ENCODE measurements around the gene ADAMTS3. TPM values are rescaled to one million over a fixed set of nuclear protein-coding genes. Genes with fewer than 3 reads are reported as not detected.

ADAMTS3 gene
- polyA plus RNA-seq, 1 donor from 2014 or later: 0.20 TPM

DNA sequence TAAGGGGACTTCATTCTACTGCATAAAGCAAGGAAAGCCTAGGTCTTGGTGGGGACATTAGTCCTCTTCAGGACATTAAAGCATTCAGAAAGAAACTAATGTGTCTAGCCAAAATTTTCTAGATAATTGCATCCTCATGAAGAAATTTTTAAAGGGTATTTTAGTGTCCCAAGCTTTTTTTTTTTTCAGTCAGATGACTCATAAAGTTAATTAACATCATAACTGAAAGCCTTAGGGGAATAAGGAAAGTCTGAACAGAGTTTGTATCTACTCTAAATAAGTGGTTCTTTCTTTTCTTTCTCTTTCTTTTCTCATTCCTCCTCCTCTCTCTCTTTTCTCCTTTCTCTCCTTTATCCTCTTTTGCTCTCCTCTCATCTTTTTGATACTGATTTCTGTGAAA, 202.4 kb downstream of the ADAMTS3 start:
- Histone ChIP-seq H3K36me3 (ENCODE audit: insufficient read depth, low read length) (no peaks in the 10 kb centered on the region), H3K79me2 (replicated peaks; ENCODE audit: insufficient read depth, low read length) (no peaks in the 10 kb centered on the region), H4K20me1 (ENCODE audit: insufficient read depth) (no peaks in the 10 kb centered on the region), H3F3A (ENCODE audit: insufficient read depth, low read length, poor library complexity, severe bottlenecking) (no peaks in the 10 kb centered on the region), H3K9ac (ENCODE audit: low read length) (no peak overlapping the region), H3K9me2 (ENCODE audit: insufficient read depth, low read length) (no peaks in the 10 kb centered on the region), H3K27ac (ENCODE audit: low read length) (no peak overlapping the region), H3K4me3 (ENCODE audit: low read length) (no peak overlapping the region), H3K27me3 (ENCODE audit: insufficient read depth, low read depth, low read length) (no peaks in the 10 kb centered on the region), H3K9me3 (ENCODE audit: low read length) (no peaks in the 10 kb centered on the region), H2AFZ (ENCODE audit: low read depth, low read length) (no peak overlapping the region), H3K4me2 (ENCODE audit: low read length) (no peak overlapping the region)
- TF ChIP-seq TAF1 (IDR thresholded peaks at IDR 0.05; ENCODE audit: low read depth) (no peak), POLR2AphosphoS5 (IDR thresholded peaks at IDR 0.05) (no peak), REST (IDR thresholded peaks at IDR 0.05; ENCODE audit: borderline replicate concordance) (no peak), CTCF (IDR thresholded peaks at IDR 0.05; ENCODE audit: poor library complexity, severe bottlenecking) (no peak), MXI1 (conservative IDR thresholded peaks at IDR 0.05; ENCODE audit: poor library complexity, severe bottlenecking) (no peak), SMC3 (conservative IDR thresholded peaks at IDR 0.05; ENCODE audit: poor library complexity) (no peak), RAD21 (conservative IDR thresholded peaks at IDR 0.05) (no peak), EP300 (conservative IDR thresholded peaks at IDR 0.05; ENCODE audit: poor library complexity, severe bottlenecking) (no peak), EZH2 (IDR thresholded peaks at IDR 0.05; ENCODE audit: borderline replicate concordance, insufficient read depth, low read length, poor library complexity, severe bottlenecking) (no peak)

DNA sequence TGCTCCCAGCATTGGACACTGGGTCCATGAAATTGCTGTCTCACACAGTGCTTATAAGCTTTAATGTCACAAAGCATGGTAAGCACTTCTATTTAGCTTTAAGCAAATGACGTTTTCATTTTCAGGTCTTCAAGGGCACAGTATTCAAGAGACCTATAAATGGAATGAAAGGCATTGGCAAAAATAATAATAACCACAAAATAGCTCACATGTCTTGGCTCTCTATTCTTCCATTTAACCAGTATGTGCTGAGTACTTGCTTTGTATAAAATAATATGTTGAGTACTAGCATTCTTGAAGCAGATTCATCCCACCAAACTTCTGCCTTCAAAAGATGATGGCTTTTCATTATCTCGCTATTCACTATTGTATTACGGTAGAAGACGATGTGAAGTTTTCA, 203.0 kb downstream of the ADAMTS3 start:
- no peak overlapping the region for H3K9ac ChIP-seq (ENCODE audit: low read length)
- no peaks in the 10 kb centered on the region for H3K9me2 ChIP-seq (ENCODE audit: insufficient read depth, low read length)
- H3F3A ChIP-seq (ENCODE audit: insufficient read depth, low read length, poor library complexity, severe bottlenecking): no peaks in the 10 kb centered on the region
- H3K27me3 ChIP-seq (ENCODE audit: insufficient read depth, low read depth, low read length): no peaks in the 10 kb centered on the region
- H3K79me2 ChIP-seq (replicated peaks; ENCODE audit: insufficient read depth, low read length): no peaks in the 10 kb centered on the region
- TF ChIP-seq REST (IDR thresholded peaks at IDR 0.05; ENCODE audit: borderline replicate concordance) (no peak), POLR2AphosphoS5 (IDR thresholded peaks at IDR 0.05) (no peak), TAF1 (IDR thresholded peaks at IDR 0.05; ENCODE audit: low read depth) (no peak), SMC3 (conservative IDR thresholded peaks at IDR 0.05; ENCODE audit: poor library complexity) (no peak), RAD21 (conservative IDR thresholded peaks at IDR 0.05) (no peak), EZH2 (IDR thresholded peaks at IDR 0.05; ENCODE audit: borderline replicate concordance, insufficient read depth, low read length, poor library complexity, severe bottlenecking) (no peak), CTCF (IDR thresholded peaks at IDR 0.05; ENCODE audit: poor library complexity, severe bottlenecking) (no peak), EP300 (conservative IDR thresholded peaks at IDR 0.05; ENCODE audit: poor library complexity, severe bottlenecking) (no peak), MXI1 (conservative IDR thresholded peaks at IDR 0.05; ENCODE audit: poor library complexity, severe bottlenecking) (no peak)
- no peaks in the 10 kb centered on the region for H3K36me3 ChIP-seq (ENCODE audit: insufficient read depth, low read length)
- H3K9me3 ChIP-seq (ENCODE audit: low read length): no peaks in the 10 kb centered on the region
- no peak overlapping the region for H3K27ac ChIP-seq (ENCODE audit: low read length)
- H3K4me3 ChIP-seq (ENCODE audit: low read length): no peak overlapping the region
- H3K4me2 ChIP-seq (ENCODE audit: low read length): no peak overlapping the region
- H2AFZ ChIP-seq (ENCODE audit: low read depth, low read length): no peak overlapping the region
- H4K20me1 ChIP-seq (ENCODE audit: insufficient read depth): no peaks in the 10 kb centered on the region
